Limb (tissue), 2 donors: ENCODE measurements around the gene DYRK1A.

Experiments
- DNase-seq, 2 donors: peaks; one replicate each; pipeline ENCODE4 v3.0.0-alpha.2; 2016; ENCODE audit errors: extremely low spot score in 2 of 2

DYRK1A gene

GRCh38 chr21:37565530-37566223 lies 199.1 kb downstream of the DYRK1A start:
- no peak for DNase-seq

GRCh38 chr21:37566790-37567615 lies 200.4 kb downstream of the DYRK1A start:
- no peak for DNase-seq

- no peak for DNase-seq
These were observed 201.8 kb downstream of the DYRK1A start for GRCh38 chr21:37568415-37568814.

GRCh38 chr21:37568916-37569315 lies 202.3 kb downstream of the DYRK1A start:
- DNase-seq: no peak

- DNase-seq: no peak
These were observed 204.9 kb downstream of the DYRK1A start for GRCh38 chr21:37571442-37571841.

GRCh38 chr21:37574316-37574715 lies 207.7 kb downstream of the DYRK1A start:
- DNase-seq: no peak

GRCh38 chr21:37574751-37575150 lies 208.2 kb downstream of the DYRK1A start:
- no peak for DNase-seq

- no peak for DNase-seq
These were observed 209.0 kb downstream of the DYRK1A start for GRCh38 chr21:37575580-37575979.
